Measurements from ENCODE around the gene TXNRD2. TPM values are rescaled to one million over a fixed set of nuclear protein-coding genes. Genes with fewer than 3 reads are reported as not detected.

The TXNRD2 gene
- total RNA-seq, 2 donors from 2014 or later: 4.6 to 33.0 TPM

DNA sequence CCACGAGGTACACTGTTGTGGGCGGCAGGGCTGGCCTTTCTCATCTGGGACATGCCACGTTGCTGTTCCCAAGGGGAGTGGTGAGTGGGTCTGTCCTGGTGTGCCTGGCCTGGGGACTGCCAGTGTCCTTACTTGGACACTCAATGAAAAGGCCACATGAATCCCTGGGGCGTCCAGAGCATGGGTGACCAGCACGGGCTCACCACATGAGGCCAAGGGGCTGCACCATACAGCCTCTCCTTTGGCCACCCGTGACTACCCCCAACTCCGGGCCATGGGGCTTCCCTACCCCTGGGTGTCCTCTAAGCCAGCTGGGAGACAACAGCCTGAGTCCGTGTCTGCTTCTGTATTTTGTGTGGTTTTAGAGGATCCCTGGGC is 20.2 kb upstream of the TXNRD2 start:
- Mint-ChIP-seq H3K27ac (no peak overlapping the region), H3K9me3 (no peaks in the 10 kb centered on the region), H3K36me3 (no peaks in the 10 kb centered on the region)
- peak in 1 of 2 donors; percentile 14 for ATAC-seq
- DNase-seq (ENCODE audit: low spot score in 2 of 2): no peak

DNA sequence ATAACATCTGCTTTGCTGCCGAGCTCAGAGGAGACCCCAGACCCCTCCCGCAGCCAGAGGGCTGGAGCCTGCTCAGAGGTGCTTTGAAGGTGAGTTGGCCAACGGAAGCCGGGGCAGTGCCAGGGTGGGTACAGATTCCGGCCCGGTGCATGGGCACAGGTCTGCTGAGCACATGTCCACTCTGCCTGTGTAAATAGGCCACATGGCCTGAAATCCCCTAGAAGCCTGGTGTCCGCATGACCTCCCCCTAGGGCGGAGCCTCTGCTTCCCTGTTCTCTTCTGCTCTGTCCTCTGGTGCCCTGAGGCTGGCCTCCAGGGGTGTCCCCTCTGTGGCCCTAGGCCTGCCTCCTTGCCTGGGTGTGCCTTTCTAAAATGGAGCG is 19.6 kb upstream of the TXNRD2 start:
- H3K27ac Mint-ChIP-seq: peak overlapping the region in 1 of 2 donors; percentile 60
- no peak for DNase-seq (ENCODE audit: low spot score in 2 of 2)
- ATAC-seq: no peak
- H3K9me3 Mint-ChIP-seq: no peaks in the 10 kb centered on the region
- no peaks in the 10 kb centered on the region for H3K36me3 Mint-ChIP-seq

DNA sequence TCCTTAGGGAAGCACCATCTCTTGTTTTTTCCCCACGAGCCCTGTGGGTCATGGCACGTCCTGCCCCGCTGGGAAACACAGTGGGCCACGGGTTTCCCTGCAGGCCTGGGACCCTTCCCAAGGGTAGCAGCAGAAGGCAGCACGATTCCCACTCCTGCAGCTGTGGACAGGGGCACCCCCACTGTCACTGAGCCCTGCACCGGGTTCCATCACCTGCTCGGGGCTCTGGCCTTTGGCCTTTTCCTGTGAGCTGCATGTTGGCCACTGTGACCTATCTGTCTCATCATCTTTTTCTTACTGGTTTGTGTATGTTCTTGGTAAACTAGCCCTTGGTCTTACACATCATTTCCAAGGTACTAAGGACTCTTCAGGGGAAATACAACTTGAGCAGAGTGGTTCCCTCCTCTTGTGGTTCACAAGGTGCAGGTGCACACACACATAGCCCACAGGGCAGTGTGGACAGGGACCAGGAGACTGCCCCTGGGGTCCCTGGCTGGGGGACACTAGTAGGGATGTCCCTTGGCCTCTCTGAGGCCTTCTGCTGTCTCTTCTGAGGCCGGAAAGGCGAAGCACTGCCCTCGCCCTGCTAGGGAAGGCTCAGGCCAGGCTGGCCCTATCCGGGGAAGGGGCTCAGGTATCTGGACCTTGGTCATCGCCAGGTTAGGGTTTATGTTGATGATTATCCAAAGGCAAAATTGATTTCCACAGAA is 19.0 kb upstream of the TXNRD2 start:
- H3K36me3 Mint-ChIP-seq: no peaks in the 10 kb centered on the region
- DNase-seq (ENCODE audit: low spot score in 2 of 2) (no peak), ATAC-seq (peak in 1 of 2 donors; percentile 15)
- no peaks in the 10 kb centered on the region for H3K9me3 Mint-ChIP-seq
- H3K27ac Mint-ChIP-seq: no peak overlapping the region

DNA sequence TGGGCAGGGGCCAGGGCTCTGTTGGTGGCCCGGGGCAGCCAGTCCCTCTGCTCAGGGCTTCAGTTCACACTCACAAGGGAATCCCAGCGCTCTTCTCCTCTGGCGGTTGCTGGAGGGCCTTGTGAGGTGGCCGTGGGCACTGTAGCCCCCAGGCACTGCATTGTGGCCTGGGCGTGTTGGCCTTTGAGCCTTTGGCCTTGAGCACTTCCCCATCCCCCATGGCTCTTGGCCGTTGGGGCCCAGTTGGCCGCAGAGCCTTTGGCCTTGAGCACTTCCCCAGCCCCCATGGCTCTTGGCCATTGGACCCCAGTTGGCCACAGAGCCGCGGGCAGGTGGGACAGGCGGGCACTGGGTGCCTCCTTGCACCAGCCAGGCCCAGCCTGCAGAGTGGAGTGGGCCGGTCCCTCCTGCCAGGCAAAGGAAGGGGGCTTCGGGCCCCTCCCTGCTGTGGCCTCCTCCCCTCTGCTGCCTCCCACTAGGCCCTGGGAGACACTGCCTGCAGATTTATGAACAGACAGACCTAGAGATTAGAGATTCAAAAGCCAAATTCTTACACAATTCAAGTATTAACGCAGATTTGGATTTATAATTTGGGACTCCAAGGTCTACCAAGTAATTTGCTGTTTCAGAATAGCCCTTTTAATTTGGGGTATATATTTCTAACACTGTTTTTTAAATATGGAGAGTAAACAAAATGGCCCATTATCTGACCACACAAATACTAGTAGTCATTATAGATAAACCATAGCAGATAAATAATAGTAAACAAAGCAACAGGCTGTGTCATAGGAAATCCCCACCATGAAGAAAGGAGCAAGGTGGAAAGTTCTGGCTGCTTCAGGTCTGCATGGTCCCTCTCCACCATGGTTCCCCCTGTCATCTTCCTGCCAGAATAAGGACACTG is 18.2 kb upstream of the TXNRD2 start:
- H3K27ac Mint-ChIP-seq: peak overlapping the region in 1 of 2 donors; percentile 10
- no peak for DNase-seq (ENCODE audit: low spot score in 2 of 2)
- no peaks in the 10 kb centered on the region for H3K9me3 Mint-ChIP-seq
- no peaks in the 10 kb centered on the region for H3K36me3 Mint-ChIP-seq
- no peak for ATAC-seq

DNA sequence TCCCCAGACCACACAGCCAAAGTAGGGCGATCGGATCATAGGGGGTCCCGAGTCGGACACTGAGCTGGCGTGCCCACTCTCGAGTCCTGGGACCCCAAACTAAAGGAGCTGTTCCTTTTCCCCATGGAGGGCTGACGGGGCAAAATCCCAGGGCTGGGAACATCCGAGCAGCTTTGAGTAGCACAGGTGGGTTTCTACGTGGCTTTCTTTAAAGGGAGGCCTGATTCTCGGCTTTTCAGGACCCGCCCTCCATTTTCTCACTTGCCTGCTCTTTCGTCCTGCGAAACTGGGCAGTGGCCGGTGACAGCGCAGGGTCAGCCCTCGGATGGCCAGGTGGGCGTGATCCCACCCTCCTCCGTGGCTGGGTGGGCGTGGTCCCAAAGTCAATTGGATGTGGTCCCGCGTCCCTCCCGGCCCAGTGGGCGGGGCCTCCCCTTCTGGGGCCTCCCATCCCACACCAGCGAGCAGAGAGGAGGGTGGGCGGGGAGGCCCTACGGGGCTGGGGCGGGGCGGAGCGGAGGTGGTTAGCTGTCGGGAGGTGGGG is 17.5 kb upstream of the TXNRD2 start:
- Mint-ChIP-seq H3K36me3 (no peaks in the 10 kb centered on the region), H3K9me3 (no peaks in the 10 kb centered on the region), H3K27ac (no peak overlapping the region)
- no peak for DNase-seq (ENCODE audit: low spot score in 2 of 2)
- no peak for ATAC-seq

DNA sequence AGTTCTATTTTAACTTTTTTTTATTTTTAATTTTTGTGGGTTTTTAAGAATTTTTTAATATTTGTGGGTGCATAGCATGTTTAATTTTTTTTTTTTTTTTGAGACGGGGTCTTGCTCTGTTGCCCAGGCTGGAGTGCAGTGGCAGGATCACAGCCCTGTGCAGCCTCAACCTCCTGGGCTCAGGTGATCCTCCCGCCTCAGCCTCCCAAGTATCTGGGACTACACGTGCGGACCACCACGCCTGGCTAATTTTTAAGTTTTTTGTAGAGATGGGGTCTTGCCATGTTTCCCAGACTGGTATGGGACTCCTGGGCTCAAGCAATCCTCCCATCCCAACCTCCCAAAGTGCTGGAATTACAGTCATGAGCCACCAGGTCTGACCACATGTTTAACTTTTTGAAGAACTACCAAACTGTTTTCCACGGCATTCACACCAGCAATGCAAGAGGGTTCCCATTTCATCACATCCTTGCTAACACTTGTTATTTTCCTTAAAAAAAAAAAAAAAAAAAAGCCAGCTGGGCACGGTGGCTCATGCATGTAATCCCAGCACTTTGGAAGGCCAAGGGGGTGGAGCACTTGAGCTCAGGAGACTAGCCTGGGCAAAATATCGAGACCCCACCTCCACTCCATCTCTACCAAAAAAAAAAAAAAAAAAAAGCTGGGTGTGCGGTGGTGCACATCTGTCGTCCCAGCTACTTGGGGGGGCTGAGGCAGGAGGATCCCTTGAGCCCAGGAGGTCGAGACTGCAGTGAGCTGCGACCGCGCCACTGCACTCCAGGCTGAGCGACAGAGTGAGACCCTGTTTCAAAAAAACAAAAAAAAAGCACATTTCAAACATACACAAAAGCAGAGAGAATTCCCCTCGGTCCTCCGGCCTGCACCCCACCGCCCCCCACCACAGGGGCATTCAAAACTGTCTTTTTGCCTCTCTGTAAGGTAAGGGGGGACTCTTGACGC is 16.7 kb upstream of the TXNRD2 start:
- DNase-seq (ENCODE audit: low spot score in 2 of 2) (no peak), ATAC-seq (no peak)
- no peak overlapping the region for H3K27ac Mint-ChIP-seq
- H3K9me3 Mint-ChIP-seq: no peaks in the 10 kb centered on the region
- no peaks in the 10 kb centered on the region for H3K36me3 Mint-ChIP-seq

DNA sequence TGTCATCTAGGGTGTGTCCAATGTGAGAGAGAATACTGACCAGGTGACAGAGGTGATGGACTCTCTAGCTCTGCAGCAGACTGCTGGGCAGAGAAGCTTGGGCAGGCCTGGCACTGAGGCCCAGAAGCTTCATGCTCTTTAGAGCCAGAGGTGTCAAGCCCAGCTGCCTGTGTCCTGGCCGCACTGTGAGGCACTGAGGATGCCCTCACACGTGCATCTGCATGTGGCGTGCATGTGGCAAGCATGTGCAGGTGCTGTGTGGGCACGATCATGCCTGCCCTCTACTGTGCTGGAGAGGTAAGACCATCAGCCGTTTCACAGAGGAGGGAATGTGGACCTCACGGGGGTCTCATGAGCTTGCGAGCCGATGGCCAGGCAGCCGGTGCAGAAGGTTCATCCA is 15.8 kb upstream of the TXNRD2 start:
- Mint-ChIP-seq H3K27ac (no peak overlapping the region), H3K9me3 (no peaks in the 10 kb centered on the region), H3K36me3 (no peaks in the 10 kb centered on the region)
- no peak for ATAC-seq
- no peak for DNase-seq (ENCODE audit: low spot score in 2 of 2)

DNA sequence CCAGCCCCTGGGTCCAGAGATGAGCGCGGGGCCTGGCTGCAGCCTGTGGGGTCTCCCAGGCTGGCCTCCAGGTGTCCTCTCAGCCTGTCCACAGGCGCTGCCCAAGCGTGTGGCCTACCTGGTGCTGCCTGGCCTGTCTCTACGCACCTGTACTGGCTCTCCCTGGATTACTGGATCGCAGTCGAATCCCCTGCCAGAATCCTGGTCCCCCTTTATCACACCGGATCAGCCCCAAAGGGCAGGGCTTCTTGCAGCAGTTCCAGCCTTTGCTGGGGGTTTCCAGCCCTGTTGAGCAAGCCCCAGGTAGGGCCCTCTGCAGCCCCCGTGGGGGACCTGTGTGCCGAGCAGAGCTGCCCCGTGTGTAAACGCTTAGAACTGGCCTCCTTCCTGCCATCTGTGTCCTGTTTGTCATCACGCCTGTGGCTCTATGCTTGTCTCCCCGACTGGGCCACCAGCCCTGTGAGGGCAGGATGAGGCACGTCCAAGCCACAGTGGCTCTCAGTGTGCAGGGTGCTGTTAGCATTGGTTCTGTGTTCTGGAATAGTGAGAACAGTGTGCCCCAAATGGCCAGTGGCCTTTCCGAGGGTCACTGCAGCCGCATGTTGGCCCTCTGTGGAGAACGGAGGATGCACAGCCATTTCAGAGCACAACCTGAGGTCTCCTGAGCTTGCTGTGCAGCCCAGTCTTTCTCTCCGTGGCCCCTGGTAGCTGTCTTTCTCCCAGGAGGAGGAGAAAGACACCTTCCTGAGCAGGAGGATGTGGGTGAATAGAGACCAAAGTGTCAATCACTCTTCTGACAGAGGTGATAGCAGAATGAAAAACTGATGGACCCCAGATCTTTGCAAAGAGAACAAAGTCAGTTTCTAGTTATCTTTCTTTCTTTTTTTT is 13.9 kb upstream of the TXNRD2 start:
- Mint-ChIP-seq H3K9me3 (no peaks in the 10 kb centered on the region), H3K36me3 (peaks cover 0 to 4% of the 10 kb centered on the region in 2 donors), H3K27ac (no peak overlapping the region)
- ATAC-seq: peak in 1 of 2 donors; percentile 37
- no peak for DNase-seq (ENCODE audit: low spot score in 2 of 2)

DNA sequence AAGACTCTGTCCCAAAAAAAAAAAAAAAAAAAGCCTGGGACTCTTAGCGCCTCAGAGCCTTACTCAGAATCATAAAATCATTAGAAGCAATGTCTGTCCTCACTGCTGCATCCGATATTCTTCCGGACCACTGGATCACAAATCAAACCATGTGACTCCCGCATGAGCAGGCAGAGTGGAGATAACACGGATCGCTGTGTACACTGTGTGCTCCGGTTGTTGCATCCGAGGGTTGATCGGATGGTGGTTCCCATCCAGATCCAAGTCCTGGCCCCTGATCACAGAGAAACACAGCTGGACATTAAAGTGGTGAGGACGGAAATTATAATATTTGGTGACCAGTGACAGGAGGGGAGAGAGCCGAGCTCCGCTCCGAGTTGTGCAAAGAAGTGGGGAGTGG is 9.7 kb upstream of the TXNRD2 start:
- H3K36me3 Mint-ChIP-seq: peaks cover 0 to 7% of the 10 kb centered on the region in 2 donors
- no peak overlapping the region for H3K27ac Mint-ChIP-seq
- DNase-seq (ENCODE audit: low spot score in 2 of 2): no peak
- no peaks in the 10 kb centered on the region for H3K9me3 Mint-ChIP-seq
- no peak for ATAC-seq

DNA sequence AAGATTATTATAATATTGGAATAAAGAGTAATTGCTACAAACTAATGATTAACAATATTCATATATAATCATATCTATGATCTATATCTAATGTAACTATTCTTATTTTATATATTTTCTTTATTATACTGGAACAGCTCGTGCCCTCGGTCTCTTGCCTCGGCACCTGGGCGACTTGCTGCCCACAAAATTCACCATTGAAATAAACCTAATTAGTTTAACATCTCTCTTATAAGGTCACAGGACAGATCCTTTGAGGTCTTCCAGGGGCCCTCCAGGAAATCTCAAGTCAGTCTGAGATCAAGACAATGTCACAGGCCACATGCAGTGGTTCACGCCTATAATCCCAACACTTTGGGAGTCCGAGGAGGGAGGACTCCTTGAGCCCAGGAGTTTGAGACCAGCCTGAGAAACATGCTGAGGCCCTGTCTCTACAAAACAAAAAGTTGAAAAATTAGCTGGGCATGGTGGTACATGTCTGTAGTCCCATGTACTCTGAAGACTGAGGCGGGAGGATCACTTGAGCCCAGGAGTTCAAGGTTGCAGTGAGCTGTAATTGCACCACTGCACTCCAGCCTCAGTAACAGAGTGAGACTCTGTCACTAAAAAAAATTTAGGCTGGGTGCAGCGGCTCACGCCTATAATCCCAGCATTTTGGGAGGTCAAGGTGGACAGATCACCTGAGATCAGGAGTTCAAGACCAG is 6.6 kb upstream of the TXNRD2 start:
- no peak for DNase-seq (ENCODE audit: low spot score in 2 of 2)
- Mint-ChIP-seq H3K36me3 (peaks cover 0 to 13% of the 10 kb centered on the region in 2 donors), H3K27ac (no peak overlapping the region), H3K9me3 (no peaks in the 10 kb centered on the region)
- ATAC-seq: no peak

DNA sequence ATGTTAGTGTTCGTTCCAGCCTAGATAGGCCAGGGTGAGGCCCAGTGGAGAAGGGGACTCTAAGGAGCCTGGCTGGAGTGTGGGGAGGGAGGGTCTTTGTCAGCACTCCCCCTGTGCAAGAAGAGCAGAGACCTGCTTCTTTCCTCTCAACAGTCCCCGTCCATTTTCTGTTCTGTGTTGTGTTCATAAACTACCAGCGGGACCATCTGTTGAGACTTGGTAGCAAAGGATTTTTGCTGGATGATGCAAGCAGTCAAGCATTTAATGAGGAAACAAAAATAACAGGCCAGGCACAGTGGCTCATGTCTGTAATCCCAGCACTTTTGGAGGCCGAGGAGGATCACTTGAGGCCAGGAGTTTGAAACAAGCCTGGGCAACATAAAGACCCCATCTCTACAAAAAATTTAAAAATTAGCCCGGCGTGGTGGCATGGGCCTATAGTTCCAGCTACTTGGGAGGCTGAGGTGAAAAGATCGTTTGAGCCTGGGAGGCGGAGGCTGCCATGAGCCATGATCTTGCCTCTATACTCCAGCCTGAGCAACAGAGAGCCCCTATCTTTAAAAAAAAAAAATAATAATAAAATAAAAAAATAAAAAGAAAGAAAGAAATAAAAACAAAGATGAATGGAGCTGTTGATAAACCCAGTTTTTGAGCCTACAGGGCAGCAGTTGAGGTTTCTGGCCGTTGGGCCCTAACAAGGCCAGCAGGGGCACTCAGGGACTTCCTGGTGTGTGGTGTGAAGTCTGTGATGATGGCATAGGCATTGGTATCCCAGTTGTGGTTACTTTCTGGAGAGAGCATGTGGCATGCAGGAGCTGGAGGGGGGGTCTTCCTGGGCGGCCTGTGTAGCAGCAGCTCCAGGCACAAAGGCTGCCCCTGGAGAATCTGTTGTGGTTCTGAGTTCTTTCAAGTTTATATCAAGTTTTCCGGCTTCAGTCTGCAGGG is 1.7 kb upstream of the TXNRD2 start:
- H3K9me3 Mint-ChIP-seq: no peaks in the 10 kb centered on the region
- peak overlapping the region; percentile 95 to 99 for H3K27ac Mint-ChIP-seq
- H3K36me3 Mint-ChIP-seq: peaks cover 9 to 21% of the 10 kb centered on the region in 2 donors

DNA sequence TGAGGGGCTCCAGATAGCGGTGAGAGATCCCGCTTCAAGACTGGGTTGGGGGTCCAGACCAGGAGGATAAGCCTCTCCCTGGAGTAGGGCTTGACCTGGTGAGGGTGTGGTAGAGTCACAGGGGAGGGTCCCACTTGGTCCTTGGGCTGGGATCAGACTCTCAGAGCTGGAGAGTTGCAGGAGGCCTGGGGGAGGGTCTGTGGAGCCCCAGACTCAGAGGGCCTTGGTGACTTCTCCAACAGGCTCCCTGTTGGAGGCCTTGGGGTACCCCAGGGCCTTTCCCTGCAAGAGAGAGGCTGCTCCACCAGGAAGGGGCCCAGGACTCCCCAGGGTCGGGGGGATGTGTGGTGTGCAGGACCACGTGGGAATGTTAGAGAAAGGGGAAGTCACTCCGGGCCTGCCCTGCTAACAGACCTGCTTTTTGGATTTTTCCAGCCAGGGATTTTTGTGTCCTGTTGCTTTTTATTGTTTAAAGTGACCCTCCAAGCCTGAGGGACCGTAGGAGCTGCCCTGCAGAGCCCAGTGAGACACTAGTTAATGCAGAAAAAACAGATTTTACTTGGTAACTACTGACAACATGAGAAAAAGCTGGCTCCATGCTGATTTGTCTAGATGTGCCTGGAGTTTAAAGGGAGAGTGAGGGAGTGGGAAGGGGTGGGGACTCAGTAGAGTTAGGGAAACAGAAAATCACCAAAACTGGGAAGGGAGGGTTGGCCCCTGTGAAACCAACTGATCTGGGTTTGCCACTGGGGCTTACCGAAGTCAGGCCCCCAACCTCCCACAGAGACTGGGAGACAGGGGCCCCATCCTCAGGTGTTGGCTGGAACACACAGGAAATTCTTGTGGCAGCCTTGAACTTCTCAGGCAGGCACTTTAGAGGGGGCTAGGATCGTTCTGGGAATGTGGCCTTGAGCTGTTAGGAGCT is 801 bp upstream of the TXNRD2 start:
- Mint-ChIP-seq H3K36me3 (peaks cover 10 to 27% of the 10 kb centered on the region in 2 donors), H3K9me3 (no peaks in the 10 kb centered on the region), H3K27ac (peak overlapping the region; percentile 95 to 99)
- no peak for DNase-seq (ENCODE audit: low spot score in 2 of 2)
- ATAC-seq: peak; percentile 39 to 43

More for the DNA sequence above, 1.7 kb upstream of the TXNRD2 start:
- ATAC-seq (no peak), DNase-seq (ENCODE audit: low spot score in 2 of 2) (no peak)
